ENCODE data around the gene VGLL4.

DNA sequence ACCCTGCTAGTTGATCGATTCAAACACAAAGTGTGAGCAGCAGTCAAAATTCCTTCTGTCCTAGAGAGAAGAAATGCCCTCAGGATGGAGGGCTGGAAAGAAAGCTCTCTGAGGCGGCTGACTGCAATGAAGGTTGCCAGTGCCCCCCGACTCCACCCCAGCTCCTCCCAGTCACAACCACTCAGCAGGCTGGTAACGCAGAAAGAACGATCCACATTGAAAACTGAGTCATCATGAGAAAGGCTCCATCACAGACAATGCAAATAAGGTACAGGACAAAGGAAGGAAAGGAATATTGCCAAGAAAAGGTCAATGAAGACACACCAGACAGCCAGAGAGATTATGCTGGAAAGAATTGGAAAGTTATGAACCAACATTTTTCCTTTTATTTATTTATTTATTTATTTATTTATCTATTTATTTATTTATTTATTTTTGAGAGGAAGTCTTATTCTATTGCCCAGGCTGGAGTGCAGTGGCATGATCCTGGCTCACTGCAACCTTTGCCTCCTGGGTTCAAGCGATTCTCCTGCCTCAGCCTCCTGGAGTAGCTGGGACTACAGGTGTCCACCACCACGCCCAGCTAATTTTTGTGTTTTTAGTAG lies 17.4 kb upstream of the VGLL4 start:
- TF ChIP-seq, protein P1, sequence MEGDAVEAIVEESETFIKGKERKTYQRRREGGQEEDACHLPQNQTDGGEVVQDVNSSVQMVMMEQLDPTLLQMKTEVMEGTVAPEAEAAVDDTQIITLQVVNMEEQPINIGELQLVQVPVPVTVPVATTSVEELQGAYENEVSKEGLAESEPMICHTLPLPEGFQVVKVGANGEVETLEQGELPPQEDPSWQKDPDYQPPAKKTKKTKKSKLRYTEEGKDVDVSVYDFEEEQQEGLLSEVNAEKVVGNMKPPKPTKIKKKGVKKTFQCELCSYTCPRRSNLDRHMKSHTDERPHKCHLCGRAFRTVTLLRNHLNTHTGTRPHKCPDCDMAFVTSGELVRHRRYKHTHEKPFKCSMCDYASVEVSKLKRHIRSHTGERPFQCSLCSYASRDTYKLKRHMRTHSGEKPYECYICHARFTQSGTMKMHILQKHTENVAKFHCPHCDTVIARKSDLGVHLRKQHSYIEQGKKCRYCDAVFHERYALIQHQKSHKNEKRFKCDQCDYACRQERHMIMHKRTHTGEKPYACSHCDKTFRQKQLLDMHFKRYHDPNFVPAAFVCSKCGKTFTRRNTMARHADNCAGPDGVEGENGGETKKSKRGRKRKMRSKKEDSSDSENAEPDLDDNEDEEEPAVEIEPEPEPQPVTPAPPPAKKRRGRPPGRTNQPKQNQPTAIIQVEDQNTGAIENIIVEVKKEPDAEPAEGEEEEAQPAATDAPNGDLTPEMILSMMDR (IDR thresholded peaks at IDR 0.05) = no peak
- TF ChIP-seq POLR2AphosphoS5 (IDR thresholded peaks at IDR 0.05; ENCODE audit: insufficient read depth in 1 of 2, low read depth in 1 of 2) = no peak
